ENCODE results near the gene GPR135. TPM values are rescaled to one million over a fixed set of nuclear protein-coding genes. Genes with fewer than 3 reads are reported as not detected.

The GPR135 gene
- total and polyA plus RNA-seq, 10 of the 15 experiments (the other 5 are each of a cell fraction or from before 2014, with no cell fraction given) = 0.11 to 1.1 (median 0.86) TPM

- no peak for ATAC-seq
- no peak overlapping the region for H3K4me2 ChIP-seq (ENCODE audit: control insufficient read depth, insufficient read depth)
- TF ChIP-seq SREBF1 (IDR thresholded peaks at IDR 0.05; ENCODE audit: low read length) (no peak), CTCF (IDR thresholded peaks at IDR 0.05 in 2 of 3, conservative IDR thresholded peaks at IDR 0.05 in 1 of 3; ENCODE audit: control insufficient read depth in 2 of 3, extremely low read depth in 1 of 3, insufficient read depth in 1 of 3, low read depth in 3 of 3, low read length in 3 of 3) (no peak), SPI1 (IDR thresholded peaks at IDR 0.05; ENCODE audit: borderline replicate concordance, insufficient read depth, low read depth, low read length) (no peak), RFX5 (IDR thresholded peaks at IDR 0.05; ENCODE audit: low read depth, low read length) (no peak), BMI1 (IDR thresholded peaks at IDR 0.05; ENCODE audit: borderline replicate concordance) (no peak), E2F4 (IDR thresholded peaks at IDR 0.05; ENCODE audit: low read depth, low read length) (no peak), NFYA (IDR thresholded peaks at IDR 0.05; ENCODE audit: borderline replicate concordance, low read depth, low read length) (no peak), HSF1 (IDR thresholded peaks at IDR 0.05; ENCODE audit: low read depth, low read length) (no peak)
- no peak for DNase-seq (ENCODE audit: low read depth, low spot score)
- ChIA-PET SMC1A (ENCODE audit: uncharacterized antibody, unreplicated experiment) (interaction anchor here (0.8 to 3.5 kb wide), 10 partner anchors 10 to 938 kb away, joined by 4 to 18 read pairs (median 5); no protein-coding TSS in a partner anchor), POLR2A (no interaction called here), RAD21 (ENCODE audit: unreplicated experiment) (interaction anchor here (1.5 kb wide), 1 partner anchor 315 kb away, joined by 3 read pairs; no protein-coding TSS in a partner anchor), CTCF (interaction anchor here (1.2 to 1.6 kb wide), 4 partner anchors 310 to 338 kb away, joined by 3 to 6 read pairs (median 4); no protein-coding TSS in a partner anchor)
- H3K9ac ChIP-seq (ENCODE audit: control insufficient read depth, insufficient read depth, low read length) = no peak overlapping the region
- no peaks in the 10 kb centered on the region for H3K79me2 ChIP-seq (ENCODE audit: control insufficient read depth, insufficient read depth, low read length)
- no TSS peak for BruUV-seq (replicated peaks)
- intact Hi-C loops (cut with micrococcal nuclease; ENCODE audit: unreplicated experiment) (no loop called here), in situ Hi-C loops (cut with MboI) (no loop called here)
- H3K36me3 ChIP-seq (ENCODE audit: control insufficient read depth in 2 of 2, insufficient read depth in 2 of 2, low read length in 1 of 2) = no peaks in the 10 kb centered on the region
- H3K27me3 ChIP-seq (replicated peaks in 1 of 2; ENCODE audit: control insufficient read depth in 2 of 2, insufficient read depth in 2 of 2, low read length in 1 of 2) = no peaks in the 10 kb centered on the region
- no peak overlapping the region for H2AFZ ChIP-seq (ENCODE audit: control insufficient read depth, low read depth, low read length)
- no peaks in the 10 kb centered on the region for H4K20me1 ChIP-seq (ENCODE audit: control insufficient read depth, insufficient read depth)
- H3K27ac ChIP-seq (ENCODE audit: control insufficient read depth, insufficient read depth) = no peak overlapping the region
- H3K9me3 ChIP-seq (replicated peaks; ENCODE audit: control insufficient read depth, insufficient read depth, low read length) = no peaks in the 10 kb centered on the region
- no peak for FAIRE-seq
- 73% methylated on average over 5 of the region's 5 CpGs for WGBS (ENCODE audit: insufficient coverage, insufficient replicate concordance, low lambda C conversion rate, missing lambda C conversion rate)
- no peak overlapping the region for H3K4me3 ChIP-seq
- no peaks in the 10 kb centered on the region for H3K4me1 ChIP-seq (ENCODE audit: control insufficient read depth, insufficient read depth, low read length)
These were observed 25.8 kb downstream of the GPR135 start for GRCh38 chr14:59439256-59439965.

All from GM12878 (cell line).